ENCODE data around the gene ERC2.

The ERC2 gene

GRCh38 chr3:55611121-55611520 is 857.1 kb downstream of the ERC2 start:
- in situ Hi-C loops (cut with MboI; ENCODE audit: low sequenced_read_pairs), result no loop called here

- in situ Hi-C loops (cut with MboI; ENCODE audit: low sequenced_read_pairs), result no loop called here
These were observed 858.9 kb downstream of the ERC2 start for GRCh38 chr3:55609230-55609827.

- in situ Hi-C loops (cut with MboI; ENCODE audit: low sequenced_read_pairs), result no loop called here
These were observed 859.8 kb downstream of the ERC2 start for GRCh38 chr3:55608301-55608937.

GRCh38 chr3:55607844-55608243 is 860.4 kb downstream of the ERC2 start:
- in situ Hi-C loops (cut with MboI; ENCODE audit: low sequenced_read_pairs), result no loop called here

GRCh38 chr3:55607175-55607574 is 861.1 kb downstream of the ERC2 start:
- in situ Hi-C loops (cut with MboI; ENCODE audit: low sequenced_read_pairs), result no loop called here

GRCh38 chr3:55605443-55606236 is 862.6 kb downstream of the ERC2 start:
- in situ Hi-C loops (cut with MboI; ENCODE audit: low sequenced_read_pairs), result no loop called here

GRCh38 chr3:55604846-55605245 is 863.4 kb downstream of the ERC2 start:
- in situ Hi-C loops (cut with MboI; ENCODE audit: low sequenced_read_pairs), result no loop called here

- in situ Hi-C loops (cut with MboI; ENCODE audit: low sequenced_read_pairs), result no loop called here
These were observed 863.9 kb downstream of the ERC2 start for GRCh38 chr3:55604402-55604801.

- in situ Hi-C loops (cut with MboI; ENCODE audit: low sequenced_read_pairs), result no loop called here
These were observed 866.7 kb downstream of the ERC2 start for GRCh38 chr3:55601366-55602080.

GRCh38 chr3:55598224-55598623 is 870.0 kb downstream of the ERC2 start:
- in situ Hi-C loops (cut with MboI; ENCODE audit: low sequenced_read_pairs), result no loop called here

GRCh38 chr3:55597641-55598040 is 870.6 kb downstream of the ERC2 start:
- in situ Hi-C loops (cut with MboI; ENCODE audit: low sequenced_read_pairs), result no loop called here

- in situ Hi-C loops (cut with MboI; ENCODE audit: low sequenced_read_pairs), result no loop called here
These were observed 872.1 kb downstream of the ERC2 start for GRCh38 chr3:55596212-55596611.

GRCh38 chr3:55595420-55595819 is 872.8 kb downstream of the ERC2 start:
- in situ Hi-C loops (cut with MboI; ENCODE audit: low sequenced_read_pairs), result no loop called here

GRCh38 chr3:55592572-55592971 is 875.7 kb downstream of the ERC2 start:
- in situ Hi-C loops (cut with MboI; ENCODE audit: low sequenced_read_pairs), result no loop called here

GRCh38 chr3:55591888-55592287 is 876.4 kb downstream of the ERC2 start:
- in situ Hi-C loops (cut with MboI; ENCODE audit: low sequenced_read_pairs), result no loop called here

- in situ Hi-C loops (cut with MboI; ENCODE audit: low sequenced_read_pairs), result no loop called here
These were observed 880.0 kb downstream of the ERC2 start for GRCh38 chr3:55588146-55588765.

GRCh38 chr3:55585856-55586255 is 882.4 kb downstream of the ERC2 start:
- in situ Hi-C loops (cut with MboI; ENCODE audit: low sequenced_read_pairs), result no loop called here

- in situ Hi-C loops (cut with MboI; ENCODE audit: low sequenced_read_pairs), result no loop called here
These were observed 883.4 kb downstream of the ERC2 start for GRCh38 chr3:55584716-55585368.

- in situ Hi-C loops (cut with MboI; ENCODE audit: low sequenced_read_pairs), result no loop called here
These were observed 884.2 kb downstream of the ERC2 start for GRCh38 chr3:55584030-55584429.

- in situ Hi-C loops (cut with MboI; ENCODE audit: low sequenced_read_pairs), result no loop called here
These were observed 884.8 kb downstream of the ERC2 start for GRCh38 chr3:55583475-55583874.

- in situ Hi-C loops (cut with MboI; ENCODE audit: low sequenced_read_pairs), result no loop called here
These were observed 888.8 kb downstream of the ERC2 start for GRCh38 chr3:55579496-55579895.
